Measurements from ENCODE around the gene PLEKHG2.
A peak's percentile ranks its signal among the peaks of the same experiment; 100 is the strongest.
"Not testable (repeated sequence)": the region's sequence is repeated elsewhere in the genome, so short reads cannot be mapped to it uniquely, and the experiment has no call there.

PLEKHG2 gene

GRCh38 chr19:39412100-39412866 is at the start of gene PLEKHG2:
Gene PLEKHG2 (plus strand): TSS chr19:39412669. CDS start chr19:39414087, 1,418 bp downstream.
- DNase-seq (ENCODE audit: low read depth in 3 of 3) = peak; percentile 91 to 99 (median 96)

- no peak for DNase-seq (ENCODE audit: low read depth in 3 of 3)
These were observed 49.5 kb upstream of the PLEKHG2 start for GRCh38 chr19:39362682-39363657.

- no peak for DNase-seq (ENCODE audit: low read depth in 3 of 3)
These were observed 48.5 kb upstream of the PLEKHG2 start for GRCh38 chr19:39363901-39364457.

- no peak for DNase-seq (ENCODE audit: low read depth in 3 of 3)
These were observed 46.9 kb upstream of the PLEKHG2 start for GRCh38 chr19:39365531-39365930.

- no peak for DNase-seq (ENCODE audit: low read depth in 3 of 3)
These were observed 43.3 kb upstream of the PLEKHG2 start for GRCh38 chr19:39369200-39369599.

GRCh38 chr19:39370735-39371134 is 41.7 kb upstream of the PLEKHG2 start:
- DNase-seq (ENCODE audit: low read depth in 3 of 3) = no peak

- no peak for DNase-seq (ENCODE audit: low read depth in 3 of 3)
These were observed 40.2 kb upstream of the PLEKHG2 start for GRCh38 chr19:39372047-39372802.

GRCh38 chr19:39372941-39373340 is 39.5 kb upstream of the PLEKHG2 start:
- no peak for DNase-seq (ENCODE audit: low read depth in 3 of 3)

- no peak for DNase-seq (ENCODE audit: low read depth in 3 of 3)
These were observed 36.5 kb upstream of the PLEKHG2 start for GRCh38 chr19:39375929-39376328.

GRCh38 chr19:39377373-39378362 is 34.8 kb upstream of the PLEKHG2 start:
- no peak for DNase-seq (ENCODE audit: low read depth in 3 of 3)

GRCh38 chr19:39379366-39379765 is 33.1 kb upstream of the PLEKHG2 start:
- not testable (repeated sequence) for DNase-seq (ENCODE audit: low read depth in 3 of 3)

GRCh38 chr19:39379865-39380396 is 32.5 kb upstream of the PLEKHG2 start:
- DNase-seq (ENCODE audit: low read depth in 3 of 3) = no peak

- no peak for DNase-seq (ENCODE audit: low read depth in 3 of 3)
These were observed 31.7 kb upstream of the PLEKHG2 start for GRCh38 chr19:39380521-39381502.

GRCh38 chr19:39381910-39382611 is 30.4 kb upstream of the PLEKHG2 start:
- no peak for DNase-seq (ENCODE audit: low read depth in 3 of 3)

- no peak for DNase-seq (ENCODE audit: low read depth in 3 of 3)
These were observed 29.3 kb upstream of the PLEKHG2 start for GRCh38 chr19:39382991-39383828.

- no peak for DNase-seq (ENCODE audit: low read depth in 3 of 3)
These were observed 27.5 kb upstream of the PLEKHG2 start for GRCh38 chr19:39384839-39385568.
